Renal cortex interstitium (tissue), 11 donors: ENCODE data around the gene PATZ1. TPM values are rescaled to one million over a fixed set of nuclear protein-coding genes. Genes with fewer than 3 reads are reported as not detected.

ENCODE experiments used
- DNase-seq, 11 donors: peaks; one replicate each; pipeline ENCODE4 v3.0.0-alpha.2; 2013; ENCODE audit warnings: low read depth in 9 of 11, low spot score in 4 of 11; ENCODE audit errors: extremely low read depth in 1 of 11
- polyA plus RNA-seq, 3 donors: library from polyadenylated mRNA; unstranded; fragments of 120-200 nt; gene quantifications; one replicate each; pipeline ENCODE4 v1.2.1, GENCODE V29; 2013; ENCODE audit not compliant: insufficient read length in 3 of 3

PATZ1 gene
- polyA plus RNA-seq, 3 donors, result 71.6 to 79.6 (median 71.7) TPM

DNA sequence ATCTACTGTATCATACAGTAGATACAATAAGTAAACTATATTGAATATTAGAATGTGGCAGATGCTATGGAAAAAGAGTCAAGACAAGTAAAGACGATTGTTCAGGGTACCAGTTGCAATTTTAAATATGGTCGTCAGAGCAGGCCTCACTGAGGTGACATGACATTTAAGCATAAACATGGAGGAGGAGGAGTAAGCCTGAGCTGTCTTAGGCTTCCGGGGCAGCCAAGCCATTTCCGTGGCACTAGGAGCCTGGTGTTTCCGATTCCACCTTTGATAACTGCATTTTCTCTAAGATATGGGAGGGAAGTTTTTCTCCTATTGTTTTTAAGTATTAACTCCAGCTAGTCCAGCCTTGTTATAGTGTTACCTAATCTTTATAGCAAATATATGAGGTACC lies 68.4 kb downstream of the PATZ1 start:
- no peak for DNase-seq

DNA sequence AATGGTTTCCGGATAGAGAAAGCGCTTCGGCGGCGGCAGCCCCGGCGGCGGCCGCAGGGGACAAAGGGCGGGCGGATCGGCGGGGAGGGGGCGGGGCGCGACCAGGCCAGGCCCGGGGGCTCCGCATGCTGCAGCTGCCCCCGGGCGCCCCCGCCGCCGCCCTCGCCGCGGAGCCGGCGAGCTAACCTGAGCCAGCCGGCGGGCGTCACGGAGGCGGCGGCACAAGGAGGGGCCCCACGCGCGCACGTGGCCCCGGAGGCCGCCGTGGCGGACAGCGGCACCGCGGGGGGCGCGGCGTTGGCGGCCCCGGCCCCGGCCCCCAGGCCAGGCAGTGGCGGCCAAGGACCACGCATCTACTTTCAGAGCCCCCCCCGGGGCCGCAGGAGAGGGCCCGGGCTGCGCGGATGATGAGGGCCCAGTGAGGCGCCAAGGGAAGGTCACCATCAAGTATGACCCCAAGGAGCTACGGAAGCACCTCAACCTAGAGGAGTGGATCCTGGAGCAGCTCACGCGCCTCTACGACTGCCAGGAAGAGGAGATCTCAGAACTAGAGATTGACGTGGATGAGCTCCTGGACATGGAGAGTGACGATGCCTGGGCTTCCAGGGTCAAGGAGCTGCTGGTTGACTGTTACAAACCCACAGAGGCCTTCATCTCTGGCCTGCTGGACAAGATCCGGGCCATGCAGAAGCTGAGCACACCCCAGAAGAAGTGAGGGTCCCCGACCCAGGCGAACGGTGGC lies 69.5 kb downstream of the PATZ1 start:
- no peak for DNase-seq

Other genes starting within 250 kb of the PATZ1 start
- gene SELENOM, start 238.8 kb downstream of the PATZ1 start, polyA plus RNA-seq, result 10 to 100 TPM in 2 of 3 donors, 1 to 10 TPM in 1; 5.6 to 14.7 (median 11.0) TPM
- gene INPP5J, start 223.4 kb downstream of the PATZ1 start, polyA plus RNA-seq, result 1 to 10 TPM; 3.6 to 5.4 (median 4.1) TPM
- under 1 TPM; 0.06 to 0.22 (median 0.11) TPM for gene PLA2G3, start 205.8 kb downstream of the PATZ1 start, polyA plus RNA-seq
- gene RNF185, start 186.2 kb downstream of the PATZ1 start, polyA plus RNA-seq, result 10 to 100 TPM; 50.7 to 51.5 (median 50.7) TPM
- gene LIMK2, start 134.0 kb downstream of the PATZ1 start, polyA plus RNA-seq, result 10 to 100 TPM; 50.5 to 63.0 (median 54.6) TPM
- gene PIK3IP1, start 53.9 kb downstream of the PATZ1 start, polyA plus RNA-seq, result 10 to 100 TPM; 10.0 to 16.0 (median 10.2) TPM
- 10 to 100 TPM; 77.4 to 94.7 (median 85.9) TPM for gene DRG1, start 53.3 kb upstream of the PATZ1 start, polyA plus RNA-seq
- 10 to 100 TPM; 45.1 to 47.0 (median 45.5) TPM for gene EIF4ENIF1, start 143.5 kb upstream of the PATZ1 start, polyA plus RNA-seq
- gene SFI1, start 150.2 kb upstream of the PATZ1 start, polyA plus RNA-seq, result 10 to 100 TPM; 24.0 to 46.7 (median 26.7) TPM